ENCODE measurements around the gene ITPR2.

ITPR2 gene

GRCh38 chr12:26374934-26375680 lies 457.9 kb downstream of the ITPR2 start:
- DNase-seq = no peak

- DNase-seq = no peak
Observed at GRCh38 chr12:26373606-26374495, 459.1 kb downstream of the ITPR2 start.

GRCh38 chr12:26372866-26373265 lies 460.1 kb downstream of the ITPR2 start:
- no peak for DNase-seq

- DNase-seq = no peak
Observed at GRCh38 chr12:26370098-26370497, 462.9 kb downstream of the ITPR2 start.

- DNase-seq = no peak
Observed at GRCh38 chr12:26369588-26369987, 463.4 kb downstream of the ITPR2 start.

GRCh38 chr12:26367991-26368730 lies 464.8 kb downstream of the ITPR2 start:
- no peak for DNase-seq

- DNase-seq = no peak
Observed at GRCh38 chr12:26361964-26362363, 471.0 kb downstream of the ITPR2 start.

GRCh38 chr12:26360062-26360461 lies 472.9 kb downstream of the ITPR2 start:
- DNase-seq = no peak

GRCh38 chr12:26359576-26359975 lies 473.4 kb downstream of the ITPR2 start:
- DNase-seq = no peak

- no peak for DNase-seq
Observed at GRCh38 chr12:26358651-26359050, 474.3 kb downstream of the ITPR2 start.

GRCh38 chr12:26347300-26347699 lies 485.7 kb downstream of the ITPR2 start:
- DNase-seq = no peak

- DNase-seq = no peak
Observed at GRCh38 chr12:26346736-26347135, 486.3 kb downstream of the ITPR2 start.

- no peak for DNase-seq
Observed at GRCh38 chr12:26345471-26346003, 487.5 kb downstream of the ITPR2 start.

GRCh38 chr12:26341491-26341890 lies 491.5 kb downstream of the ITPR2 start:
- DNase-seq = no peak

- no peak for DNase-seq
Observed at GRCh38 chr12:26340649-26341048, 492.3 kb downstream of the ITPR2 start.

GRCh38 chr12:26339976-26340375 lies 493.0 kb downstream of the ITPR2 start:
- no peak for DNase-seq

GRCh38 chr12:26338586-26339572 lies 494.1 kb downstream of the ITPR2 start:
- no peak for DNase-seq

GRCh38 chr12:26335651-26336050 lies 497.3 kb downstream of the ITPR2 start:
- DNase-seq = no peak

GRCh38 chr12:26334621-26335124 lies 498.3 kb downstream of the ITPR2 start:
- no peak for DNase-seq

GRCh38 chr12:26331960-26332359 lies 501.0 kb downstream of the ITPR2 start:
- no peak for DNase-seq

GRCh38 chr12:26331136-26331535 lies 501.9 kb downstream of the ITPR2 start:
- DNase-seq = no peak
